ENCODE results near the gene CREB3L2.

GRCh38 chr7:137900137-137900536 lies 101.7 kb downstream of the CREB3L2 start:
- TF ChIP-seq CTCF (IDR thresholded peaks at IDR 0.05) = no peak
- no peak for TF ChIP-seq POLR2A (IDR thresholded peaks at IDR 0.05)

All from lower leg skin (tissue), 3 donors.